Posterior vena cava (tissue), 2 donors: ENCODE results near the gene GAGE12F. TPM values are rescaled to one million over a fixed set of nuclear protein-coding genes. Genes with fewer than 3 reads are reported as not detected.
"Not testable (repeated sequence)": the region's sequence is repeated elsewhere in the genome, so short reads cannot be mapped to it uniquely, and the experiment has no call there.

Source experiments
- DNase-seq: peaks from one replicate; pipeline ENCODE4 v3.0.0-alpha.2; 2020; ENCODE audit warnings: low spot score
- intact Hi-C, 2 donors: fragments of 100-400 bp; cut with DNase I; formaldehyde crosslinking; loops; one replicate each; pipeline versions ENCODE4 v1.14.1 to v1.14.2; 2022 to 2023
- long read RNA-seq, 2 donors: library from polyadenylated mRNA; unstranded; transcript quantifications; one replicate each; pipeline ENCODE4 v2.0.0, GENCODE V29; 2020 to 2021
- total RNA-seq, 2 donors: library from RNA; stranded (reverse); fragmentation: NEBNext Ultra II Directional; extraction: Animal tissue kit (Norgen Biotek cat#: 25700); gene quantifications; one replicate each; pipeline ENCODE4 v1.2.1, GENCODE V29; 2021
- donor health status: DM: yes; HTN: yes; CAD: no.
- donor health status: DM: yes; HTN: yes; CAD: no.

Gene GAGE12F
- total RNA-seq: not detected
- long read RNA-seq, donor 1: 0 reads
- long read RNA-seq, donor 2: 0 reads

DNA sequence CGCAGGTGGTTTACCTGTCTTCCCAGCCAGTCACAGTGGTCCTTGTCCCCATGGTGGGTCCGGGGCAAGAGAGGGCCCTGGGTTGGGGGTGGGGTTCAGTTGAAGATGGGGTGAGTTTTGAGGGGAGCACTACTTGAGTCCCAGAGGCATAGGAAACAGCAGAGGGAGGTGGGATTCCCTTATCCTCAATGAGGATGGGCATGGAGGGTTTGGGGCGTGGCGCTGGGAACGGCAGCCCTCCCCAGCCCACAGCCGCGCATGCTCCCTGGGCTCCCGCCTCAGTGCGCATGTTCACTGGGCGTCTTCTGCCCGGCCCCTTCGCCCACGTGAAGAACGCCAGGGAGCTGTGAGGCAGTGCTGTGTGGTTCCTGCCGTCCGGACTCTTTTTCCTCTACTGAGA lies at the start of gene GAGE12F:
TSS of gene GAGE12F (plus strand) at position 301 of the 400 bp plus-strand sequence. CDS start 1,155 bp downstream, outside the sequence.
- DNase-seq: not testable (repeated sequence)

DNA sequence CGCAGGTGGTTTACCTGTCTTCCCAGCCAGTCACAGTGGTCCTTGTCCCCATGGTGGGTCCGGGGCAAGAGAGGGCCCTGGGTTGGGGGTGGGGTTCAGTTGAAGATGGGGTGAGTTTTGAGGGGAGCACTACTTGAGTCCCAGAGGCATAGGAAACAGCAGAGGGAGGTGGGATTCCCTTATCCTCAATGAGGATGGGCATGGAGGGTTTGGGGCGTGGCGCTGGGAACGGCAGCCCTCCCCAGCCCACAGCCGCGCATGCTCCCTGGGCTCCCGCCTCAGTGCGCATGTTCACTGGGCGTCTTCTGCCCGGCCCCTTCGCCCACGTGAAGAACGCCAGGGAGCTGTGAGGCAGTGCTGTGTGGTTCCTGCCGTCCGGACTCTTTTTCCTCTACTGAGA lies 28.8 kb upstream of the GAGE12F start, which contains the start of gene GAGE12C:
TSS of gene GAGE12C (plus strand) at position 301 of the 400 bp plus-strand sequence. CDS start 1,155 bp downstream, outside the sequence.
- intact Hi-C loops, DNase-seq: not testable (repeated sequence)

More for the DNA sequence above, at the start of gene GAGE12F:
- intact Hi-C loops: not testable (repeated sequence)

- DNase-seq, intact Hi-C loops: not testable (repeated sequence)
Observed at GRCh38 chrX:49541433-49541832, 19.2 kb upstream of the GAGE12F start, which contains the start of gene GAGE12D. Gene GAGE12D (plus strand): TSS chrX:49541733. CDS start chrX:49542888, 1,155 bp downstream.

- DNase-seq, intact Hi-C loops: not testable (repeated sequence)
Observed at GRCh38 chrX:49550989-49551388, 9.7 kb upstream of the GAGE12F start, which contains the start of gene GAGE12E. Gene GAGE12E (plus strand): TSS chrX:49551289. CDS start chrX:49552444, 1,155 bp downstream.

GRCh38 chrX:49568728-49569127 lies 8.1 kb downstream of the GAGE12F start:
- DNase-seq: peak; percentile 84
- intact Hi-C loops: not testable (repeated sequence)

DNA sequence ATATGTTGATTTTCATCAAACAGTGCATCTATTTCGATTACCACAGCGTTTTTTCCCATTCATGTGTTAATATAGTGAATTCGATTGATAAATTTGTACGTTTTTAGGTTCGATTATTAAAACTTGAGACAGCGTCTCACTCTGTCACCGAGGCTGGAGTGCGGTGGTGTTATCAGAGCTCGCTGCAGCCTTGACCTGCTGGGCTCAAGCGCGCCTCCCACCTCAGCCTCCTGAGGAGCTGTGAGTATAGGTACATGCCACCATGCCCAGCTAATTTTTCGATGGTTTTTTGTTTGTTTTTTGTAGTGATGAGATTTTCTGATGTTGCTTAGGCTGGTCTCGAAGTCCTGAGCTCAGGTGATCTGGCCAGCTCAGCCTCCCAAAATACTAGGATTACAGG lies 8.5 kb downstream of the GAGE12F start:
- intact Hi-C loops: not testable (repeated sequence)
- peak; percentile 68 for DNase-seq

DNA sequence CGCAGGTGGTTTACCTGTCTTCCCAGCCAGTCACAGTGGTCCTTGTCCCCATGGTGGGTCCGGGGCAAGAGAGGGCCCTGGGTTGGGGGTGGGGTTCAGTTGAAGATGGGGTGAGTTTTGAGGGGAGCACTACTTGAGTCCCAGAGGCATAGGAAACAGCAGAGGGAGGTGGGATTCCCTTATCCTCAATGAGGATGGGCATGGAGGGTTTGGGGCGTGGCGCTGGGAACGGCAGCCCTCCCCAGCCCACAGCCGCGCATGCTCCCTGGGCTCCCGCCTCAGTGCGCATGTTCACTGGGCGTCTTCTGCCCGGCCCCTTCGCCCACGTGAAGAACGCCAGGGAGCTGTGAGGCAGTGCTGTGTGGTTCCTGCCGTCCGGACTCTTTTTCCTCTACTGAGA lies 9.5 kb downstream of the GAGE12F start, which contains the start of gene GAGE12G:
TSS of gene GAGE12G (plus strand) at position 301 of the 400 bp plus-strand sequence. CDS start 1,155 bp downstream, outside the sequence.
- intact Hi-C loops, DNase-seq: not testable (repeated sequence)

- intact Hi-C loops, DNase-seq: not testable (repeated sequence)
Observed at GRCh38 chrX:49579649-49580048, 19.0 kb downstream of the GAGE12F start, which contains the start of gene GAGE12H. Gene GAGE12H (plus strand): TSS chrX:49579949. CDS start chrX:49581104, 1,155 bp downstream.

GRCh38 chrX:49589196-49589595 lies 28.6 kb downstream of the GAGE12F start, which contains the start of gene GAGE2A:
Gene GAGE2A (plus strand): TSS chrX:49589496. CDS start chrX:49590651, 1,155 bp downstream.
- DNase-seq, intact Hi-C loops: not testable (repeated sequence)

GRCh38 chrX:49589769-49590478 lies 29.3 kb downstream of the GAGE12F start:
- intact Hi-C loops: not testable (repeated sequence)
- DNase-seq: peak; percentile 87

DNA sequence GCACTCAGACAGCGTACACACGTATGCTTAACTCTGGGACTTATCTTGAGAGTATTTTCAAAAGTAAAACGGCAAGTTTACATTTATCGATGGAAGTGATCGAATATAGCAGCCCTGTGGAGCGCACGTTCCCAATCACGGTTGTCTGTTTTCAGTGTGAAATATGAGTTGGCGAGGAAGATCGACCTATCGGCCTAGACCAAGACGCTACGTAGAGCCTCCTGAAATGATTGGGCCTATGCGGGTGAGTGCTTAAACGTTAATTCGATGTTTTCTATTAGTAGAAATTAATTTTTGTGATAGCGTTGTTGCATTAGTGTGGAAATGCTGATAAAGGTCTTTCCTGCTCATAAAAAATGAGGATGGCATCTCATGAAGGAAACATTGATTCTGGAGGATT lies 29.8 kb downstream of the GAGE12F start:
- intact Hi-C loops: not testable (repeated sequence)
- peak; percentile 58 for DNase-seq

DNA sequence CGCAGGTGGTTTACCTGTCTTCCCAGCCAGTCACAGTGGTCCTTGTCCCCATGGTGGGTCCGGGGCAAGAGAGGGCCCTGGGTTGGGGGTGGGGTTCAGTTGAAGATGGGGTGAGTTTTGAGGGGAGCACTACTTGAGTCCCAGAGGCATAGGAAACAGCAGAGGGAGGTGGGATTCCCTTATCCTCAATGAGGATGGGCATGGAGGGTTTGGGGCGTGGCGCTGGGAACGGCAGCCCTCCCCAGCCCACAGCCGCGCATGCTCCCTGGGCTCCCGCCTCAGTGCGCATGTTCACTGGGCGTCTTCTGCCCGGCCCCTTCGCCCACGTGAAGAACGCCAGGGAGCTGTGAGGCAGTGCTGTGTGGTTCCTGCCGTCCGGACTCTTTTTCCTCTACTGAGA lies 38.1 kb downstream of the GAGE12F start, which contains the start of gene GAGE1:
TSS of gene GAGE1 (plus strand) at position 301 of the 400 bp plus-strand sequence. CDS start 1,155 bp downstream, outside the sequence.
- DNase-seq, intact Hi-C loops: not testable (repeated sequence)

DNA sequence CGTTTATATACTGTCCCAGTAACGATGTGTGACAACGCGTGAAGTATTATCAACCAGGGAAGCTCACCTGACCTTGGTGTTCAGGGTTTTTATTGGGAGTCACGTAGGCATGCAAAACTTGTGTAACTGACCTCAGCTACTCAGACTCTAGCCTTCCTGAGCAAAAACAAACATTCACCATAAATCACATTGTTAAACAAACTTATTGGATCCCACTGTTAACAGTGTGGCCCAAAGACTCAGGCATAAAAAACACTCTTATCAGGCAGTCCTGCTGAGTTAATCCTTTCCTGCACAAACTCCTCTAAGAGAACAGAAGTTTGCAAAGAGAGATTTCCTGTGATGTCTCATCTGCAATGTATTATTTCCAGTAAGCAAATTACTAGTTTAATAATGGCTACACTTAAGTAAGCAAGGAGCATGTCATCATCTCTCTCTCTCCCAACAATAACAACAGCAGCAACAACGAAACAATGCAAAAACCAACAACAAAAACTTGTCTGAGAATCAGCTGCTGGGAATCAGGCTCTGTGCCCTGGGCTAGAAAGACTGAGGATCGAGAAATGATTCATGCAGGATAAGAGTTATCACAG lies 50.2 kb downstream of the GAGE12F start:
- intact Hi-C loops: no loop called here
- DNase-seq: no peak

Other genes starting within 250 kb of the GAGE12F start
- not detected for gene GAGE12J, start 238.8 kb upstream of the GAGE12F start, total RNA-seq
- gene GAGE13, start 229.3 kb upstream of the GAGE12F start, total RNA-seq: not detected
- not detected for gene GAGE12C, start 28.7 kb upstream of the GAGE12F start, total RNA-seq
- not detected for gene GAGE12D, start 19.1 kb upstream of the GAGE12F start, total RNA-seq
- gene GAGE12E, start 9.6 kb upstream of the GAGE12F start, total RNA-seq: not detected
- gene GAGE12G, start 9.6 kb downstream of the GAGE12F start, total RNA-seq: not detected
- gene GAGE12H, start 19.1 kb downstream of the GAGE12F start, total RNA-seq: not detected
- not detected for gene GAGE2A, start 28.7 kb downstream of the GAGE12F start, total RNA-seq
- not detected for gene GAGE1, start 38.2 kb downstream of the GAGE12F start, total RNA-seq
- not detected for gene PAGE1, start 135.1 kb downstream of the GAGE12F start, total RNA-seq